Anterior cingulate cortex (tissue), 58 donors: ENCODE data around the gene SURF6.
"Not testable (repeated sequence)": the region's sequence is repeated elsewhere in the genome, so short reads cannot be mapped to it uniquely, and the experiment has no call there.

Experiments
- DNase-seq, 58 donors: peaks; one replicate each; lab custom pipeline; 2025; lab: John Stamatoyannopoulos, UW

SURF6 gene

DNA sequence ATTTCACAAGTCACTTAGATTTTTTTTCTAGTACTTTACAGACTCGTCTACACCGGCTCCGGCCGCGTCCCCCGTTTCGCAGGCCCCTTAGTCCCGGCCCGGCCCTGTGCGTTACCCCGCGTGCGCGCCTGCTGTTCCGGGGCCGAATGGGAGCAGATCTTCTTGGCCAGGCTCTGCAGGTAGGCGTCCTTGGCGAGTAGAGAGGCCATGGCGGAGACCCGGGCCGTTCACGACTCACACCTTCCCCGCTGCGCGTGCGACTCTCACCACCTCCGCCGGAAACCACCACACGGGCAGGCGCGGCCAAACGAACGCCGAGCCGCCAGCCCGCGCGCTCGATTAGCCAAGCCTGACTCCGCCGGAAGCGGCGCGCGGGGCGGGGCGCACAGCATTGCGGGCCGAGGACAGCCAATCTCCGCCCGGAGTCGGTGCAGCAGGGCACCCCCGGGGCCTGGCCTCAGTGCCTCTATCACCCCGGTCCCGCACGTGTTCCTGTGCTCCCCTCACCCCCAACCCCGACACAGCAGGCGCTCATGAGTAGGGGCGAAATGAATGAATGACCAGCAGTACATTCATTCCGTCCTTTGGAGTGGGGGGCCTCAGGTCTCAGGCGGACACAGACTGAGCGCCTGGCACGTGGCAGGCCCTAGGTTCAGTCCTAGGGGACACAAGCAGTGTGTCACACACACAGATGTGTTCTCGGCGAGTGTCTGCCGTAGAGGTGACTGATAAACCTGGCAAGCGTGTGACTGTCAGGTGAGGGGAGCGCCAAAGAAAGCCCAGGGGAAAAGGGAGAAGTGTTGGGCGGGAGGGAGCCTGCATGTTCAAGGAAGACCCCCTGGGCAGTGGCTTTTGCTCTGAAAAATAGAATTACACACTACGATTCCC lies at the start of gene SURF6:
Gene SURF6, minus strand, starts transcription at position 265 of the 888 bp plus-strand sequence. Its CDS starts 56 bp downstream, at position 209.
- DNase-seq, result peak; percentile 51 to 93 (median 85)

- peak in 19 of 58 donors; percentile 7 to 65 (median 31) for DNase-seq
Observed at GRCh38 chr9:133385452-133385851, 49.5 kb upstream of the SURF6 start.

DNA sequence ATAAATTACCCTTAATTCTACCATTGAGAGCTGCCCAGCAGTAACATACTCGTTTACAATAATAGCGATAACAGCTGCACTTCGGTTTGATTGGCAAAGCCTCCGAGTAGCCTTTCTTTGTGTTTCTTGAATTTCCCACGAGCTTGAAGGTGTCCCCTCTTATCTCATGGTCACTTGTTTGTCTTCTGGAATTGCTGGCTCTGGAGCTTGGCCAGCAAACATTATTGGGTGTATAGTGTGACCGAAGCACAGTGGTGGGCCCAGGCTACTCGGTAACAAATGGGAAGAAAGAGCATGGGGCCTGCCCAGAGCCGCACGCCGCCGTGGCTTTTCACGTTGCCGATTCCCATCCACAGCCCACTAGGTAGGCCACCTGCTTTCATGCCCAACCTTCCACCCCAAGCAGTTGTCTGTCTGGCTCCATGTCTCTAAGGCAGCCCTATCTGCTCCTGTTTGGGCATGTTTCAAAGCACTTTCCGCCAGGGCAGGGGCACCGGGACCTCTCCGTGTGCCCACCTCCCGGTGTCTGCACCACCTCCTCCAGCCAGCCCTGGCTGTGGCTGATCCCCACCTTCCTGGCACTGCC lies 48.8 kb upstream of the SURF6 start:
- no peak for DNase-seq

DNA sequence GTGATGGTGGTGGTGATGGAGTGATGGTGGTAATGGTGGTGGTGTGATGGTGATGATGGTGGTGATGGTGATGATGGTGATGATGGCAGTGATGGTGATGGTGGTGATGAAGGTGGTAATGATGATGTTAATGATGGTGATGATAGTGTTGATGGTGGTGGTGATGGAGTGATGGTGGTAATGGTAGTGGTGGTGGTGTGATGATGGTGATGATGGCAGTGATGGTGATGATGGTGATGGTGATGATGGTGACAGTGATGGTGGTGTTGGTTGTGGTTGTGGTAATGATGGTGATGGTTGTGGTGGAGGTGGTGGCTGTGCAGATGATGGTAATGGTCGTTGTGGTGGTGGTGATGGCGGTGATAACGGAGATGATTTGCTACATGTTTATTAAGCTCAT lies 47.5 kb upstream of the SURF6 start:
- no peak for DNase-seq

- DNase-seq, result no peak
Observed at GRCh38 chr9:133382507-133383141, 46.6 kb upstream of the SURF6 start.

GRCh38 chr9:133380734-133381133 lies 44.7 kb upstream of the SURF6 start:
- DNase-seq, result peak in 12 of 58 donors; percentile 8 to 40 (median 26)

DNA sequence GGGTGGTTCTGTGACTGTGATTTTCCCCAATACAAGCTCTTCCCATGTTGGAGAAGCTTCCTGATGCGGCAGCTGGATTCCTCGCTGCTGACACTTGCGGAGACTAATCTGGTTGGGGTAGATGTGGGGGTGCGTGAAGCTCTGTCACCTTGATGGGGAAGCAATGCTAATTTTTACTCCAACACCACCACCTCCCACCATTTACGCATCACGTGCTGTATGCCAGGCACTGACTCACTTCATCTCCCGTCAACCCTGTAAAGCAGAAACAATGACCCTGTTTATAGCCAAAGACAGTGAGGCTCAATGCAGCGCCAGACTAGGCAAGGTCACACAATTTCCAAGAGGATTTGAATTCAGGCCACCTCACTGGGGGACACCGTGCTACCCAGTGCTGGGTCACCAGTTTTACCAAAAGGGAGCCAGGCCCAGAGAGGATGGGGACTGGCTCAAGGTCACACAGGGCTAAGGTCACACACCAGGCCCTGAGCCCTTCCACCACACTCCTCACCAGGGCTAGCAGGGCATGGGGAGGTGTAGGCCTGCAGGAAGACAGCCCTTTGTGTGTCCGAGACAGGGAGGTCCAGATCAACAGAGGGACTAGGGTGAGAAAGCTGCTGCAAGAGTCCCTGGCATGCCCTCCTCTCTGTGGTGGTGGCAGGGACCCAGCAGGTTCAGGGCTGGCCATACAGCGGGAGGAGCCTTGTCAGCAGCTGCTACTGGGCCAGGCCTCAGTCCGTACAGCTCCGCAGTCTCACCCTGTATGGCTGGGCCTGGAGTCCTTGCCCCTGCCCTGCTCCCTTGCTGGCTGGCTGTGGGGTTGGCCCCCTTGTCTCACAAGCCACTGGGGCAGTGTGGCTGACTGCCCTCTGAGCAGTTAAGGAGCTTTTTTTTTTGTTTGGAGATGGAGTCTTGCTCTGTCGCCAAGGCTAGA lies 43.4 kb upstream of the SURF6 start:
- peak in 21 of 58 donors; percentile 9 to 65 (median 41) for DNase-seq

DNA sequence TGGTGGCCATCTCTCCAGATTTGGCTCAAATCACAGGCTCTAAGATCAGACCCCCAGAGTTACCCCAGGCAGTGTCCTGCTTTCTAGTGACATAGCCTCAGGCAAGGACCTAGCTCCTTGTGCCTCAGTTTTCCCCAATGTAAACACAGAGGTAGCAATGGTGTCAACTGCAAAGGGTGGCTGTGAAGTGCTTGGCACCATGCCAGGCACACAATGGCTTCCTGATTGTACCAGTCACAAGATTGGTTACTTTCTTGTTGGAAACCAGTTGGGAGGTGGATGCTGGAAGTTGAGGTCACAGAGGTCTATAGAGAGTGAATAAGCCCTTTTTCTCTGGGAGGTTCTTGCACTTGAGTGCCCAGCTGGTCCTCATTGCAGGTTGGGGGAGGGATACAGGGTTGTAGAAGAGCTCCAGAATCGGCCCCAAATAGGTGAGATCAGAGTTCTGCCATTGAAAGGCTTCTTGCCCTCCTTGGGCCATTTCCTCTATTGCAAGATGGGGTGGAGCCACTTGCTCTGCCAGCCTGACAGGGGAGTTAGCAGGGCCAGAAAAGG lies 42.5 kb upstream of the SURF6 start:
- peak in 1 of 58 donors; percentile 39 for DNase-seq

- no peak for DNase-seq
Observed at GRCh38 chr9:133377721-133378216, 41.8 kb upstream of the SURF6 start.

DNA sequence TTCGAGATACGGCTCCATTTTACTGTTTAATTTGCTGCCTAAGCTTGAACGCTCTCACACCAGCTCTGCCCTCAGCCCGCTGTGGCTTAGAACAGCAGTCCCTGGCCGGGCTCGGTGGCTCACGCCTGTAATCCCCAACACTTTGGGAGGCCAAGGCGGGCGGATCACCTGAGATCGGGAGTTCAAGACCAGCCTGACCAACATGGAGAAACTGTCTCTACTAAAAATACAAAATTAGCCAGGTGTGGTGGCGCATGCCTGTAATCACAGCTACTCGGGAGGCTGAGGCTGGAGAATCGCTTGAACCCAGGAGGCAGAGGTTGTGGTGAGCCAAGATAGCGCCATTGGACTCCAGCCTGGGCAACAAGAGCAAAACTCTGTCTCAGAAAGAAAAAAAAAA lies 41.3 kb upstream of the SURF6 start:
- DNase-seq, result not testable (repeated sequence)

- DNase-seq, result peak; percentile 29 to 97 (median 92)
Observed at GRCh38 chr9:133375724-133376654, 40.0 kb upstream of the SURF6 start, which contains the start of the genes STKLD1 and SURF4. STKLD1 (plus strand) TSS chr9:133376366; CDS start chr9:133376474, 108 bp downstream. SURF4 (minus strand) TSS chr9:133376060; CDS start chr9:133375969, 91 bp downstream.

DNA sequence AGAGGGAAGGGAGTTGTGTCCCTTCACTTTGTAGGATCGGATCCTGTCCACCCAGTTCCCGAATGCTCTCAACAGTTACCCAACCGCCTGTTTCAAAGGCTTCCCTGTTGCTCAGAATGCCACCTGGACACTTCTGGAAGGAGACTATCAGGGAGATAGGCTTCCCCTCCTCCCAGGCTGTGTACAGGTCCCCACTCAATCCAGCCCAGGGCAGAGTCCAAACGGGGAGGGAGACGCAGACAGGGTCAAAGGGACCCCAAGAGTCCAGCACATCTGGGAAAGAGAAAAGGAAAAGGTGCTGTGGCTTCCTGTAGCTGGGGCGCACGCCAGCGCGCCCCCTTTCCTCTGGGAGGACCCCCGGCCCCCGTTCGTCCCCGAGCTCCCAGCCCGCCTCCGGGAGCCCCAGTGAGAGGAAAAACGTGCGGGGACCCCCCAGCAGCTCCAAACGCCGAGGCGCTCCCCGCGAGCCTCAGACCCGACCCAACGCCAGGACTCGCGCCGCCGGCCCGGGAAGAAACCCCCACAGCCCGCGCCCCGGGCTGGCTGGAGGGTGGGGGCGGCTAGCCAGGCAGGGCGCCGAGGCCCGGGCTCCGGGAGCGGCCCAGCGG lies 39.2 kb upstream of the SURF6 start:
- no peak for DNase-seq

DNA sequence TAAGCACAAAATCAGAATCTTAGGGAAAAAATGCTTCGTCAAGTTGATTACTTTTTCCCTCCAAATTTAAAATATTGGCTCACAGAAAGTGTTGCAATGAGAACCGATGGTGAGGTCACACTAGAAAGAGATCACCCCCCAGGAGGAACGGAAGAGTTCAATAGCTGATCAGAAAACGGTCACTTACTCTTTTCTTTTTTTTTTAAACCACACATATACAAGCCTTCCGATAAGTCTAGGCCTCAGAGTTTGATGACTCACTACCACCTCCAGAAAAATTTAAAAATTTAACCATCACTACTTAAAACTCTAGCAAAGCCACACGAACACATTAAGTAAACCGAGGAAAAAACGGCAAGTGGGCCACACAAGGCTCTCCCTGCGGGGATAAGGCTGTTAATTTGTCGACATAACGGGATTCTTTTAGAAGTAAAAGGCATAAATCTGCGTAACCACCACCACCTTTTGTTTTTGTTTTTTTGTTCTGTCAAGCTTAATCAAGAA lies 38.7 kb upstream of the SURF6 start:
- no peak for DNase-seq

GRCh38 chr9:133372144-133372543 lies 36.2 kb upstream of the SURF6 start:
- DNase-seq, result no peak

DNA sequence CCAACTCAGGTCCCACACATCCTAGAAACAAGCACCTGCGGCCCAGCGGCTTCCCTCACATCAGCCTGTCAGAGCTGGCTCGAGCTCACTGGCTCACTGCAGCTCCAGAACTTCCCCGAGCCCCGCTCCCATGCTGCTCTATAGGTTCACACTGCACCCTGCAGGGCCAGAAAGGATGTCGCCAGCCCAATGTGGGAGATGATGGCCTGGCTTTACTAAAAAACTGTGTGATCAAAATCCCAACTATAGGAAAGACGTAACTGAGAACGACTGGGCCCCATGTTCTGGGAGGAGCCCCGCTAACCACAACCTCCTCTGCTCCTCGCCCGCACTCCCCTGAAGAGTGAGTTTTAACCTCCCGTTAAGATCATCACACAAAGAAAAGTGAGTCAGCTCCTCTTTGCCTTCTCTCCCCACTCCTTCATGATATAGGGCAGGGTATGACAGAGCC lies 35.3 kb upstream of the SURF6 start:
- DNase-seq, result peak in 1 of 58 donors; percentile 53

DNA sequence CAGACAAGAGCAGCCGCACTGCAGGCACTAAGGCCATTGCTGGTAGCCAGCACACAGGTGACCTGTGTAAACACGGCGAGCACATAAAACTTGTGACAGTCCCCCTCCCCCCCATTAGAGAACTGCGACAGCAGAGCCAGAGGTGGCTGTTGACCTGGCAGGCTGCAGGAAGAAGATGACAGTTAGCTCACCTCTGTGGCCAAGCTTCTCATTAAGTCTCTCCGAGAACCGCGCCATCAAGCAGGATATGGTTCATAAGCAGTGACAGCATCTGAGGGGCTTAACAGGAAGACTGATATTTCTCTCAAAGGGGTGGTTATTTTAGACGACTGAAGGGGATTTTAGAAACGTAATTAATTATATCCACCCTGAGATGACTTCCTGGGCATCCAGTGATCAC lies 34.7 kb upstream of the SURF6 start:
- DNase-seq, result no peak

DNA sequence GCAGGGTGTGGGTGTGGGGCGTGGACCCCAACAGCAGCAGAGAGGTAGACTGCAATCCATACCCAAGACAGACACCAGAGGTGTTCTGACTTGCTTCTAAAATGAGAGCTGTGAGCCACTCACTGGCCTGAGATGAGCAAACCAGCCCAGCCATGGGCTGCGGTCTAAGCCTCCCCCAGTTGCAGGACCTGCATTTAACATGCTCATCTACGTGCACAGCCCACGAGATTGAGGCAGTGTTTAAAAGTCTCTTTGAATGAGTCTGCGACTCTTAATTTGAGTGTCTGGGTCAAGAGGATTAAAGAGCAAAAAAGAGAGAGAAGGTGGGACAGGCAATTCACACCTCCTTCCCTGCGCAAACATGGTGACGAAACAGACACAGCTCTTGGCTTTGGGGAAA lies 33.9 kb upstream of the SURF6 start:
- no peak for DNase-seq

GRCh38 chr9:133369422-133369821 lies 33.4 kb upstream of the SURF6 start:
- DNase-seq, result no peak
